ENCODE data around the gene SMYD3.

GRCh38 chr1:246280551-246280950 lies 226.5 kb downstream of the SMYD3 start:
- TF ChIP-seq MXD1 (CRISPR knock-in tag; IDR thresholded peaks at IDR 0.05; ENCODE audit: borderline replicate concordance, poor library complexity, severe bottlenecking) (no peak), ELF4 (CRISPR knock-in tag; IDR thresholded peaks at IDR 0.05) (no peak), BHLHE40 (IDR thresholded peaks at IDR 0.05; ENCODE audit: low read length) (no peak), ZNF384 (IDR thresholded peaks at IDR 0.05; ENCODE audit: low read depth, low read length) (peak; percentile 88), CTCF (IDR thresholded peaks at IDR 0.05 in 2 of 3, conservative IDR thresholded peaks at IDR 0.05 in 1 of 3; ENCODE audit: insufficient read depth in 2 of 3, low read depth in 1 of 3, low read length in 3 of 3) (peak; percentile 36 to 75 (median 59); a peak in 5 of 6 replicates), POLR2A (conservative IDR thresholded peaks at IDR 0.05) (no peak), SNRNP70 (optimal IDR thresholded peaks at IDR 0.05; ENCODE audit: low read depth, low read length) (no peak), JUND (IDR thresholded peaks at IDR 0.05; ENCODE audit: borderline replicate concordance, low read depth, low read length) (no peak), JUND (tag; IDR thresholded peaks at IDR 0.05; ENCODE audit: borderline replicate concordance, low read depth, low read length) (no peak), CHD4 (IDR thresholded peaks at IDR 0.05; ENCODE audit: insufficient read depth, insufficient replicate concordance, low read depth, low read length, poor library complexity, severe bottlenecking) (no peak), ZNF121 (CRISPR knock-in tag; conservative IDR thresholded peaks at IDR 0.05) (no peak), ADNP (tag; IDR thresholded peaks at IDR 0.05) (no peak), TCF7L2 (IDR thresholded peaks at IDR 0.05; ENCODE audit: low read depth, low read length) (no peak), THRA (IDR thresholded peaks at IDR 0.05) (no peak)

Data from K562 (cell line).